Measurements from ENCODE around the gene CCL28. TPM values are rescaled to one million over a fixed set of nuclear protein-coding genes. Genes with fewer than 3 reads are reported as not detected.
A peak's percentile ranks its signal among the peaks of the same experiment; 100 is the strongest.

CCL28 gene
- total RNA-seq, 1 experiment from 2014 or later: 1.4 TPM

- TF ChIP-seq, protein P1, sequence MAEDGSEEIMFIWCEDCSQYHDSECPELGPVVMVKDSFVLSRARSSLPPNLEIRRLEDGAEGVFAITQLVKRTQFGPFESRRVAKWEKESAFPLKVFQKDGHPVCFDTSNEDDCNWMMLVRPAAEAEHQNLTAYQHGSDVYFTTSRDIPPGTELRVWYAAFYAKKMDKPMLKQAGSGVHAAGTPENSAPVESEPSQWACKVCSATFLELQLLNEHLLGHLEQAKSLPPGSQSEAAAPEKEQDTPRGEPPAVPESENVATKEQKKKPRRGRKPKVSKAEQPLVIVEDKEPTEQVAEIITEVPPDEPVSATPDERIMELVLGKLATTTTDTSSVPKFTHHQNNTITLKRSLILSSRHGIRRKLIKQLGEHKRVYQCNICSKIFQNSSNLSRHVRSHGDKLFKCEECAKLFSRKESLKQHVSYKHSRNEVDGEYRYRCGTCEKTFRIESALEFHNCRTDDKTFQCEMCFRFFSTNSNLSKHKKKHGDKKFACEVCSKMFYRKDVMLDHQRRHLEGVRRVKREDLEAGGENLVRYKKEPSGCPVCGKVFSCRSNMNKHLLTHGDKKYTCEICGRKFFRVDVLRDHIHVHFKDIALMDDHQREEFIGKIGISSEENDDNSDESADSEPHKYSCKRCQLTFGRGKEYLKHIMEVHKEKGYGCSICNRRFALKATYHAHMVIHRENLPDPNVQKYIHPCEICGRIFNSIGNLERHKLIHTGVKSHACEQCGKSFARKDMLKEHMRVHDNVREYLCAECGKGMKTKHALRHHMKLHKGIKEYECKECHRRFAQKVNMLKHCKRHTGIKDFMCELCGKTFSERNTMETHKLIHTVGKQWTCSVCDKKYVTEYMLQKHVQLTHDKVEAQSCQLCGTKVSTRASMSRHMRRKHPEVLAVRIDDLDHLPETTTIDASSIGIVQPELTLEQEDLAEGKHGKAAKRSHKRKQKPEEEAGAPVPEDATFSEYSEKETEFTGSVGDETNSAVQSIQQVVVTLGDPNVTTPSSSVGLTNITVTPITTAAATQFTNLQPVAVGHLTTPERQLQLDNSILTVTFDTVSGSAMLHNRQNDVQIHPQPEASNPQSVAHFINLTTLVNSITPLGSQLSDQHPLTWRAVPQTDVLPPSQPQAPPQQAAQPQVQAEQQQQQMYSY (CRISPR knock-in tag; IDR thresholded peaks at IDR 0.05): no peak
- TF ChIP-seq ZNF416 (CRISPR knock-in tag; IDR thresholded peaks at IDR 0.05): no peak
- TF ChIP-seq NR1H2 (CRISPR knock-in tag; IDR thresholded peaks at IDR 0.05): no peak
- TF ChIP-seq NR2C2 (CRISPR knock-in tag; IDR thresholded peaks at IDR 0.05): no peak
- TF ChIP-seq ZNF317 (CRISPR knock-in tag; IDR thresholded peaks at IDR 0.05; ENCODE audit: borderline replicate concordance, low read depth): no peak
- no peak for TF ChIP-seq STAT6 (CRISPR knock-in tag; conservative IDR thresholded peaks at IDR 0.05; ENCODE audit: low read depth)
- TF ChIP-seq ESRRA (CRISPR knock-in tag; IDR thresholded peaks at IDR 0.05; ENCODE audit: borderline replicate concordance): no peak
Measured at GRCh38 chr5:43433382-43433781, 21.2 kb upstream of the CCL28 start (continued).

GRCh38 chr5:43432486-43433375 lies 20.5 kb upstream of the CCL28 start:
- no peaks in the 10 kb centered on the region for H3K9me3 Mint-ChIP-seq
- no peaks in the 10 kb centered on the region for H3K36me3 Mint-ChIP-seq
- CTCF ChIA-PET: no interaction called here

DNA sequence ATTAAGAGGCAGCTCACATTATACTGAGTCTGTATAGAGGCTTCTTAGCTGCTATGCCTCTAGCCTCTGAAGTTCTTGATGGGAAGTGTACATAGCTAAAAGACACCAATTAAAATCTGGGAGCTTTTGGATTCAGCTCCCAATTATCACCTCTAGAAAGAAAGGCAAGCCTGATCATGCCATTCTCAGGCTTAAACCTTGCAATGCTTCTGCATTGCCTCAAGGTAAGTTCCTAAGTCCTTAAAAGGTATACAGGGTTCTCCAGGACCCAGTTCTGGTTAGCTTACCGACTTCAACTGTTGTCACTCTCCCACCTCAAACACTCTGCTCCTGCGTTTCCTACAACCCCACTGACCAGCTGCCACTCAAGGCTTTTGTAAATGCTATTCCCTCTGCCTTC lies 17.5 kb upstream of the CCL28 start:
- Mint-ChIP-seq H3K4me3 (no peak overlapping the region), H3K27ac (no peak overlapping the region), H3K36me3 (no peaks in the 10 kb centered on the region; the same call in none of the 2 replicates), H3K9me3 (peaks cover 16% of the 10 kb centered on the region), H3K4me1 (peaks cover 6% of the 10 kb centered on the region), H3K27me3 (ENCODE audit: low read depth) (peaks cover 4% of the 10 kb centered on the region; the same call in 1 of the 2 replicates)
- ChIA-PET POLR2A (interaction anchor here (0.5 kb wide), 1 partner anchor 55 kb away, joined by 8 read pairs; no protein-coding TSS in a partner anchor), CTCF (interaction anchor here (0.8 kb wide), 1 partner anchor 54 kb away, joined by 3 read pairs; the partner anchor contains the start of gene TMEM267)
- TF ChIP-seq CDX4 (CRISPR knock-in tag; IDR thresholded peaks at IDR 0.05; ENCODE audit: borderline replicate concordance) (no peak), PRRX2 (CRISPR knock-in tag; IDR thresholded peaks at IDR 0.05) (no peak), MYBL2 (CRISPR knock-in tag; IDR thresholded peaks at IDR 0.05) (no peak), MAX (CRISPR knock-in tag; IDR thresholded peaks at IDR 0.05) (no peak), ZNF423 (CRISPR knock-in tag; IDR thresholded peaks at IDR 0.05) (no peak), FOXK1 (CRISPR knock-in tag; IDR thresholded peaks at IDR 0.05) (no peak), JAZF1 (CRISPR knock-in tag; IDR thresholded peaks at IDR 0.05) (no peak)
- TF ChIP-seq, protein P2, sequence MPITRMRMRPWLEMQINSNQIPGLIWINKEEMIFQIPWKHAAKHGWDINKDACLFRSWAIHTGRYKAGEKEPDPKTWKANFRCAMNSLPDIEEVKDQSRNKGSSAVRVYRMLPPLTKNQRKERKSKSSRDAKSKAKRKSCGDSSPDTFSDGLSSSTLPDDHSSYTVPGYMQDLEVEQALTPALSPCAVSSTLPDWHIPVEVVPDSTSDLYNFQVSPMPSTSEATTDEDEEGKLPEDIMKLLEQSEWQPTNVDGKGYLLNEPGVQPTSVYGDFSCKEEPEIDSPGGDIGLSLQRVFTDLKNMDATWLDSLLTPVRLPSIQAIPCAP (CRISPR knock-in tag; IDR thresholded peaks at IDR 0.05): no peak
- DNase-seq (ENCODE audit: low spot score) (no peak), ATAC-seq (no peak)

More at GRCh38 chr5:43432486-43433375, 20.5 kb upstream of the CCL28 start:
- TF ChIP-seq SMAD4 (CRISPR knock-in tag; IDR thresholded peaks at IDR 0.05): no peak
- peak; percentile 74 for TF ChIP-seq GABPB1 (CRISPR knock-in tag; IDR thresholded peaks at IDR 0.05)
- Mint-ChIP-seq H3K4me3 (no peak overlapping the region), H3K27ac (no peak overlapping the region), H3K4me1 (peaks cover 6% of the 10 kb centered on the region), H3K27me3 (ENCODE audit: low read depth) (no peaks in the 10 kb centered on the region)
- POLR2A ChIA-PET: no interaction called here
- ATAC-seq (no peak), DNase-seq (ENCODE audit: low spot score) (no peak)

All from WTC11 (cell line).